GM06990 (cell line): ENCODE results near the gene RAB6B.

Experiments used
- DNase-seq: peaks from one replicate; pipeline ENCODE4 v3.0.0-alpha.2; 2011; ENCODE audit not compliant: insufficient read length; ENCODE audit errors: extremely low read depth
- H3K27me3 ChIP-seq: replicated peaks from 2 replicates; pipeline ENCODE4 v1.6.0; 2011; ENCODE audit warnings: low read length; ENCODE audit not compliant: control insufficient read depth, insufficient read depth
- H3K36me3 ChIP-seq: 2 replicates; pipeline ENCODE4 v1.5.1; 2011; ENCODE audit warnings: low read length; ENCODE audit not compliant: control insufficient read depth, insufficient read depth
- H3K4me3 ChIP-seq: replicated peaks from 2 replicates; pipeline ENCODE4 v1.5.1; 2011; ENCODE audit warnings: low read depth, mild to moderate bottlenecking, control low read depth, low read length
- CTCF ChIP-seq: IDR thresholded peaks from 2 replicates; pipeline ENCODE4 v1.5.1; 2011; ENCODE audit warnings: low read length, control low read depth, mild to moderate bottlenecking, inconsistent platforms; ENCODE audit not compliant: insufficient read depth, poor library complexity, severe bottlenecking

RAB6B gene

GRCh38 chr3:133851266-133851906 lies 44.3 kb downstream of the RAB6B start:
- H3K27me3 ChIP-seq = no peaks in the 10 kb centered on the region
- no peak for TF ChIP-seq CTCF
- DNase-seq = no peak
- no peaks in the 10 kb centered on the region for H3K36me3 ChIP-seq
- no peak overlapping the region for H3K4me3 ChIP-seq

GRCh38 chr3:133850034-133850433 lies 45.6 kb downstream of the RAB6B start:
- DNase-seq = no peak
- Histone ChIP-seq H3K4me3 (no peak overlapping the region), H3K36me3 (no peaks in the 10 kb centered on the region), H3K27me3 (no peaks in the 10 kb centered on the region)
- TF ChIP-seq CTCF = no peak

- no peak for DNase-seq
- H3K27me3 ChIP-seq = no peaks in the 10 kb centered on the region
- H3K4me3 ChIP-seq = no peak overlapping the region
- H3K36me3 ChIP-seq = no peaks in the 10 kb centered on the region
- TF ChIP-seq CTCF = no peak
Observed at GRCh38 chr3:133849346-133849745, 46.3 kb downstream of the RAB6B start.

GRCh38 chr3:133845127-133845526 lies 50.6 kb downstream of the RAB6B start:
- no peak for DNase-seq
- peaks cover 2% of the 10 kb centered on the region for H3K27me3 ChIP-seq
- TF ChIP-seq CTCF = no peak
- H3K36me3 ChIP-seq = no peaks in the 10 kb centered on the region
- no peak overlapping the region for H3K4me3 ChIP-seq

- Histone ChIP-seq H3K27me3 (peaks cover 2% of the 10 kb centered on the region), H3K36me3 (no peaks in the 10 kb centered on the region), H3K4me3 (no peak overlapping the region)
- no peak for TF ChIP-seq CTCF
- no peak for DNase-seq
Observed at GRCh38 chr3:133843634-133844033, 52.0 kb downstream of the RAB6B start.

- H3K36me3 ChIP-seq = no peaks in the 10 kb centered on the region
- H3K4me3 ChIP-seq = no peak overlapping the region
- no peak for TF ChIP-seq CTCF
- H3K27me3 ChIP-seq = peaks cover 4% of the 10 kb centered on the region
- no peak for DNase-seq
Observed at GRCh38 chr3:133842158-133842557, 53.5 kb downstream of the RAB6B start.
